Measurements from ENCODE around the gene SP1. TPM values are rescaled to one million over a fixed set of nuclear protein-coding genes. Genes with fewer than 3 reads are reported as not detected.

Gene SP1
- total and polyA plus RNA-seq, 9 of the 15 experiments (the other 6 are each of a cell fraction or from before 2014, with no cell fraction given): 8.0 to 65.5 (median 41.6) TPM

DNA sequence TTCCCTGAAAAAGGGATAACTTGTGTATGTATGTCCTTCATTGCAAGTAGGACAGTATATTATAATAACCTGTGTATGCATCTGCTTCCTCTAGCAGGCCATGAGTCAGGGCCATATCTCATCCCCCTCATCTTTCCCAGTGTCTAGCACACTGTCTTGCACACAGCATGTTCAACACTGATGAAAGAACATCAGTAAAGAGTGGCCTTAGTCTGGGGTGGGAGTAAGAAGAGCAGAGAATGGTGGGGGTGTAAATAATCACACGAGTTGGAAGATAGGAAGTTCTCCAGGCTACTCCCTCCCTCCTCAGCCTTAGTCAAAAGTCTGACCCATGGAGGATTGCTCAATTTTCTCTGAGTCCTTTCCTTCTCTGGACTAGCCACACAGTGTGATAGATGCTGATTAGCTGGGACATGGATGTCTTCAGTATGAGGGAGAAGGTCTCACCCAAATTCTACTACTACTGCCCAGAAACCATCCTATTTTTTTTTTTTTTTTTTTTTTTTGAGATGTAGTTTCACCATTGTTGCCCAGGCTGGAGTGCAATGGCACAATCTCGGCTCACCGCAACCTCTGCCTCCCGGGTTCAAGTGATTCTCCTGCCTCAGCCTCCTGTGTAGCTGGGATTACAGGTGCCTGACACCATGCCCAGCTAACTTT is 14.6 kb upstream of the SP1 start (continued):
- TF ChIP-seq, protein P1, sequence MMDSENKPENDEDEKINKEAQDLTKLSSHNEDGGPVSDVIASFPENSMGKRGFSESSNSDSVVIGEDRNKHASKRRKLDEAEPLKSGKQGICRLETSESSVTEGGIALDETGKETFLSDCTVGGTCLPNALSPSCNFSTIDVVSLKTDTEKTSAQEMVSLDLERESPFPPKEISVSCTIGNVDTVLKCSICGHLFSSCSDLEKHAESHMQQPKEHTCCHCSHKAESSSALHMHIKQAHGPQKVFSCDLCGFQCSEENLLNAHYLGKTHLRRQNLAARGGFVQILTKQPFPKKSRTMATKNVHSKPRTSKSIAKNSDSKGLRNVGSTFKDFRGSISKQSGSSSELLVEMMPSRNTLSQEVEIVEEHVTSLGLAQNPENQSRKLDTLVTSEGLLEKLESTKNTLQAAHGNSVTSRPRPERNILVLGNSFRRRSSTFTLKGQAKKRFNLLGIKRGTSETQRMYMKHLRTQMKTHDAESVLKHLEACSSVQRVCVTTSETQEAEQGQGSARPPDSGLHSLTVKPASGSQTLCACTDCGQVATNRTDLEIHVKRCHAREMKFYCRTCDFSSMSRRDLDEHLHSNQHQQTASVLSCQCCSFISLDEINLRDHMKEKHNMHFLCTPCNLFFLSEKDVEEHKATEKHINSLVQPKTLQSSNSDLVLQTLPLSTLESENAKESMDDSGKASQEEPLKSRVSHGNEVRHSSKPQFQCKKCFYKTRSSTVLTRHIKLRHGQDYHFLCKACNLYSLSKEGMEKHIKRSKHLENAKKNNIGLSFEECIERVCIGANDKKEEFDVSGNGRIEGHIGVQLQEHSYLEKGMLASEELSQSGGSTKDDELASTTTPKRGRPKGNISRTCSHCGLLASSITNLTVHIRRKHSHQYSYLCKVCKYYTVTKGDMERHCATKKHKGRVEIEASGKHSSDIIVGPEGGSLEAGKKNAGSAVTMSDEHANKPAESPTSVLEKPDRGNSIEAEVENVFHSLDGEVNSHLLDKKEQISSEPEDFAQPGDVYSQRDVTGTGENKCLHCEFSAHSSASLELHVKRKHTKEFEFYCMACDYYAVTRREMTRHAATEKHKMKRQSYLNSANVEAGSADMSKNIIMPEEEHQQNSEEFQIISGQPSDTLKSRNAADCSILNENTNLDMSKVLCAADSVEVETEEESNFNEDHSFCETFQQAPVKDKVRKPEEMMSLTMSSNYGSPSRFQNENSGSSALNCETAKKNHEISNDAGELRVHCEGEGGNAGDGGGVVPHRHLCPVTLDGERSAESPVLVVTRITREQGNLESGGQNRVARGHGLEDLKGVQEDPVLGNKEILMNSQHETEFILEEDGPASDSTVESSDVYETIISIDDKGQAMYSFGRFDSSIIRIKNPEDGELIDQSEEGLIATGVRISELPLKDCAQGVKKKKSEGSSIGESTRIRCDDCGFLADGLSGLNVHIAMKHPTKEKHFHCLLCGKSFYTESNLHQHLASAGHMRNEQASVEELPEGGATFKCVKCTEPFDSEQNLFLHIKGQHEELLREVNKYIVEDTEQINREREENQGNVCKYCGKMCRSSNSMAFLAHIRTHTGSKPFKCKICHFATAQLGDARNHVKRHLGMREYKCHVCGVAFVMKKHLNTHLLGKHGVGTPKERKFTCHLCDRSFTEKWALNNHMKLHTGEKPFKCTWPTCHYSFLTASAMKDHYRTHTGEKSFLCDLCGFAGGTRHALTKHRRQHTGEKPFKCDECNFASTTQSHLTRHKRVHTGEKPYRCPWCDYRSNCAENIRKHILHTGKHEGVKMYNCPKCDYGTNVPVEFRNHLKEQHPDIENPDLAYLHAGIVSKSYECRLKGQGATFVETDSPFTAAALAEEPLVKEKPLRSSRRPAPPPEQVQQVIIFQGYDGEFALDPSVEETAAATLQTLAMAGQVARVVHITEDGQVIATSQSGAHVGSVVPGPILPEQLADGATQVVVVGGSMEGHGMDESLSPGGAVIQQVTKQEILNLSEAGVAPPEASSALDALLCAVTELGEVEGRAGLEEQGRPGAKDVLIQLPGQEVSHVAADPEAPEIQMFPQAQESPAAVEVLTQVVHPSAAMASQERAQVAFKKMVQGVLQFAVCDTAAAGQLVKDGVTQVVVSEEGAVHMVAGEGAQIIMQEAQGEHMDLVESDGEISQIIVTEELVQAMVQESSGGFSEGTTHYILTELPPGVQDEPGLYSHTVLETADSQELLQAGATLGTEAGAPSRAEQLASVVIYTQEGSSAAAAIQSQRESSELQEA (IDR thresholded peaks at IDR 0.05; ENCODE audit: low read depth): no peak
- no peak for TF ChIP-seq SIN3A (IDR thresholded peaks at IDR 0.05; ENCODE audit: borderline replicate concordance in 2 of 2, control insufficient read depth in 1 of 2, low read depth in 2 of 2, low read length in 2 of 2)
- no peak for TF ChIP-seq HDAC6 (IDR thresholded peaks at IDR 0.05; ENCODE audit: low read depth, low read length)
- no peak for TF ChIP-seq MEF2A (IDR thresholded peaks at IDR 0.05; ENCODE audit: control insufficient read depth, low read depth, low read length)
- TF ChIP-seq MAFG (tag; conservative IDR thresholded peaks at IDR 0.05): no peak
- TF ChIP-seq ZNF551 (CRISPR knock-in tag; IDR thresholded peaks at IDR 0.05): no peak
- TF ChIP-seq RB1 (IDR thresholded peaks at IDR 0.05; ENCODE audit: low read depth): no peak
- TF ChIP-seq ZNF445 (CRISPR knock-in tag; IDR thresholded peaks at IDR 0.05; ENCODE audit: low read depth): no peak
- no peak for TF ChIP-seq PTBP1 (IDR thresholded peaks at IDR 0.05; ENCODE audit: low read depth, low read length)
- no peak for TF ChIP-seq FOXP1 (CRISPR knock-in tag; IDR thresholded peaks at IDR 0.05)
- no peak for TF ChIP-seq FUS (optimal IDR thresholded peaks at IDR 0.05; ENCODE audit: low read depth, low read length)
- TF ChIP-seq, protein P2, sequence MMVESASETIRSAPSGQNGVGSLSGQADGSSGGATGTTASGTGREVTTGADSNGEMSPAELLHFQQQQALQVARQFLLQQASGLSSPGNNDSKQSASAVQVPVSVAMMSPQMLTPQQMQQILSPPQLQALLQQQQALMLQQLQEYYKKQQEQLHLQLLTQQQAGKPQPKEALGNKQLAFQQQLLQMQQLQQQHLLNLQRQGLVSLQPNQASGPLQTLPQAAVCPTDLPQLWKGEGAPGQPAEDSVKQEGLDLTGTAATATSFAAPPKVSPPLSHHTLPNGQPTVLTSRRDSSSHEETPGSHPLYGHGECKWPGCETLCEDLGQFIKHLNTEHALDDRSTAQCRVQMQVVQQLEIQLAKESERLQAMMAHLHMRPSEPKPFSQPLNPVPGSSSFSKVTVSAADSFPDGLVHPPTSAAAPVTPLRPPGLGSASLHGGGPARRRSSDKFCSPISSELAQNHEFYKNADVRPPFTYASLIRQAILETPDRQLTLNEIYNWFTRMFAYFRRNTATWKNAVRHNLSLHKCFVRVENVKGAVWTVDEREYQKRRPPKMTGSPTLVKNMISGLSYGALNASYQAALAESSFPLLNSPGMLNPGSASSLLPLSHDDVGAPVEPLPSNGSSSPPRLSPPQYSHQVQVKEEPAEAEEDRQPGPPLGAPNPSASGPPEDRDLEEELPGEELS (CRISPR knock-in tag; IDR thresholded peaks at IDR 0.05; ENCODE audit: borderline replicate concordance): no peak
- no peak for TF ChIP-seq SP1 (CRISPR knock-in tag; IDR thresholded peaks at IDR 0.05)
- TF ChIP-seq ZSCAN29 (IDR thresholded peaks at IDR 0.05): no peak
- no peak for TF ChIP-seq HNRNPUL1 (IDR thresholded peaks at IDR 0.05; ENCODE audit: low read length)
- no peak for TF ChIP-seq BDP1 (IDR thresholded peaks at IDR 0.05; ENCODE audit: insufficient read depth, insufficient read length)
- TF ChIP-seq EHMT2 (IDR thresholded peaks at IDR 0.05): peak; percentile 55; the same call in 1 of the 2 replicates
- 0 out of 2 replicates have a peak, but pooled peaks have one; percentile 29 for TF ChIP-seq SMAD4 (CRISPR knock-in tag; conservative IDR thresholded peaks at IDR 0.05)
- no peak for TF ChIP-seq SRSF7 (optimal IDR thresholded peaks at IDR 0.05; ENCODE audit: low read depth, low read length)
- no peak for TF ChIP-seq LARP7 (IDR thresholded peaks at IDR 0.05)
- no peak for TF ChIP-seq ELF1 (tag; IDR thresholded peaks at IDR 0.05)
